ENCODE measurements around the gene CTNNA2.

CTNNA2 gene

DNA sequence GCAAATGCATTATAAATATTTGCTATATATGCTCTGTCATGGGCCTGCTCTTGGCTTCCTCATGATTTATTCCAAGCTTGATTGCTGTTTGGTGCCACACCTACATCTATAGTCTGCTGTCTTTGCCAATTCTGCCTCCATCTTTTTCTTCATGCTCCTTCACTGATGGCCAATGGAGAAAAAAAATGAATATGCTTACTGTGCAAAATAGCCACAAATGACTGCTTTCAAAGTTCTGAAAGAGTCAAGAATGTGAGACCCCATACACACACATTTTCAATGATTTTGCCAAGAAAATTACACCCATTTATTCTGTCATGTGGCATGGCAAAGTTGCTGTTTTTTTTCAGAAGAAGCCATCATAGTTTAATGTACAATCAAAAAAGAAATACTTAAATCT lies 1097.3 kb downstream of the CTNNA2 start:
- H3K36me3 ChIP-seq (ENCODE audit: control insufficient read depth, insufficient read depth, low read length), result no peaks in the 10 kb centered on the region
- H3K4me3 ChIP-seq (ENCODE audit: low read depth, low read length), result no peak overlapping the region
- no peaks in the 10 kb centered on the region for H3K4me1 ChIP-seq (ENCODE audit: control insufficient read depth, insufficient read depth, low read length)
- no peaks in the 10 kb centered on the region for H3K9me3 ChIP-seq (ENCODE audit: control insufficient read depth, insufficient read depth, low read length)
- no peak overlapping the region for H3K9ac ChIP-seq (ENCODE audit: low read depth, low read length)
- H3K27me3 ChIP-seq (ENCODE audit: control insufficient read depth, insufficient read depth, low read length), result no peaks in the 10 kb centered on the region

DNA sequence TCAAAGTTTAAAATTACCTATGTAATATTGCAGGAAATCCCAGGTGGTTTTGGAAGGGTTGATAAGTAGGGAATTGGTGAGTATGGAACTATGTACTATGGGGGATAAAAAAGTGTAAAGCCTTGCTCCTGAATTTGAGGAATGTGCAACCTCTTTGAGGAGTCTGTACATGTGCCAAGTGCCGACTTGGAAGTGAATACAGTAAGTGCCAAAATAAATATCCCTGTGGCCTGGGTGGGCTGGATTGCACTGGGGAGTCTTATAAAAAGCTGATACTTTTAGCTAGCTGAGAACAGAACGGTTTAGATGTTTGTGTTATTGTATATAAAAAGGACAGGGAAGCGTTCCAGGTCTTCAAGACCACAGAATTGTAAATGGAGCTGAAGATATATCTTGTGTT lies 1108.8 kb downstream of the CTNNA2 start:
- Histone ChIP-seq H3K4me1 (ENCODE audit: control insufficient read depth, insufficient read depth, low read length) (no peaks in the 10 kb centered on the region), H3K9me3 (ENCODE audit: control insufficient read depth, insufficient read depth, low read length) (no peaks in the 10 kb centered on the region), H3K27me3 (ENCODE audit: control insufficient read depth, insufficient read depth, low read length) (no peaks in the 10 kb centered on the region), H3K36me3 (ENCODE audit: control insufficient read depth, insufficient read depth, low read length) (no peaks in the 10 kb centered on the region), H3K4me3 (ENCODE audit: low read depth, low read length) (no peak overlapping the region), H3K9ac (ENCODE audit: low read depth, low read length) (no peak overlapping the region)

- Histone ChIP-seq H3K9me3 (ENCODE audit: control insufficient read depth, insufficient read depth, low read length) (no peaks in the 10 kb centered on the region), H3K4me3 (ENCODE audit: low read depth, low read length) (no peak overlapping the region), H3K9ac (ENCODE audit: low read depth, low read length) (no peak overlapping the region)
Observed at GRCh38 chr2:80624062-80624461, 1111.2 kb downstream of the CTNNA2 start.

GRCh38 chr2:80634590-80634989 lies 1121.7 kb downstream of the CTNNA2 start:
- H3K27me3 ChIP-seq (ENCODE audit: control insufficient read depth, insufficient read depth, low read length), result no peaks in the 10 kb centered on the region
- no peak overlapping the region for H3K9ac ChIP-seq (ENCODE audit: low read depth, low read length)
- H3K9me3 ChIP-seq (ENCODE audit: control insufficient read depth, insufficient read depth, low read length), result no peaks in the 10 kb centered on the region
- H3K4me1 ChIP-seq (ENCODE audit: control insufficient read depth, insufficient read depth, low read length), result no peaks in the 10 kb centered on the region
- no peak overlapping the region for H3K4me3 ChIP-seq (ENCODE audit: low read depth, low read length)
- no peaks in the 10 kb centered on the region for H3K36me3 ChIP-seq (ENCODE audit: control insufficient read depth, insufficient read depth, low read length)

More at GRCh38 chr2:80624062-80624461, 1111.2 kb downstream of the CTNNA2 start:
- no peaks in the 10 kb centered on the region for H3K27me3 ChIP-seq (ENCODE audit: control insufficient read depth, insufficient read depth, low read length)
- no peaks in the 10 kb centered on the region for H3K36me3 ChIP-seq (ENCODE audit: control insufficient read depth, insufficient read depth, low read length)
- H3K4me1 ChIP-seq (ENCODE audit: control insufficient read depth, insufficient read depth, low read length), result no peaks in the 10 kb centered on the region

- no peaks in the 10 kb centered on the region for H3K9me3 ChIP-seq (ENCODE audit: control insufficient read depth, insufficient read depth, low read length)
- H3K36me3 ChIP-seq (ENCODE audit: control insufficient read depth, insufficient read depth, low read length), result no peaks in the 10 kb centered on the region
- no peaks in the 10 kb centered on the region for H3K4me1 ChIP-seq (ENCODE audit: control insufficient read depth, insufficient read depth, low read length)
- H3K27me3 ChIP-seq (ENCODE audit: control insufficient read depth, insufficient read depth, low read length), result no peaks in the 10 kb centered on the region
- no peak overlapping the region for H3K4me3 ChIP-seq (ENCODE audit: low read depth, low read length)
- H3K9ac ChIP-seq (ENCODE audit: low read depth, low read length), result no peak overlapping the region
Observed at GRCh38 chr2:80638783-80639182, 1125.9 kb downstream of the CTNNA2 start.

- no peak overlapping the region for H3K4me3 ChIP-seq (ENCODE audit: low read depth, low read length)
- H3K9me3 ChIP-seq (ENCODE audit: control insufficient read depth, insufficient read depth, low read length), result no peaks in the 10 kb centered on the region
- H3K4me1 ChIP-seq (ENCODE audit: control insufficient read depth, insufficient read depth, low read length), result no peaks in the 10 kb centered on the region
- no peaks in the 10 kb centered on the region for H3K27me3 ChIP-seq (ENCODE audit: control insufficient read depth, insufficient read depth, low read length)
- no peak overlapping the region for H3K9ac ChIP-seq (ENCODE audit: low read depth, low read length)
- H3K36me3 ChIP-seq (ENCODE audit: control insufficient read depth, insufficient read depth, low read length), result no peaks in the 10 kb centered on the region
Observed at GRCh38 chr2:80642465-80642864, 1129.6 kb downstream of the CTNNA2 start.

DNA sequence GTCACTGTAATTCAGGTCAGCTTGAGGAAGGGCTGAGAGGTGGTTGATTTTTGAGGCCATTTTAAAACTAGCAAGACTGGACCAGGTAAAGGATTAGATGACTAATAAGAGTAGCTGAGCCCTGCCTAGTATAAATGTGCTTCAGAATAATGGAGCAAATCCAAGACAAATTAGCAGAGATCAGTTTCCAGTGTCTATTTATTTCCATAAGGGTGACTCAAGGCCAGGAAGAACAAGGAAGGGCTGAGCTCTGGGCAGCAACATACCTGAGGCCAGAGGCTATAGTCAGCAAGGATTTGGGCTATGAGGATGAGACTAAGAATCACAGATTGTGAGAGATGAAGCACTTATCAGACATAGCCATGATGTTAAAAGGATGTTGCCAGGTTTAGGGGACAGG lies 1130.7 kb downstream of the CTNNA2 start:
- no peaks in the 10 kb centered on the region for H3K9me3 ChIP-seq (ENCODE audit: control insufficient read depth, insufficient read depth, low read length)
- H3K27me3 ChIP-seq (ENCODE audit: control insufficient read depth, insufficient read depth, low read length), result no peaks in the 10 kb centered on the region
- no peaks in the 10 kb centered on the region for H3K36me3 ChIP-seq (ENCODE audit: control insufficient read depth, insufficient read depth, low read length)
- no peak overlapping the region for H3K9ac ChIP-seq (ENCODE audit: low read depth, low read length)
- H3K4me1 ChIP-seq (ENCODE audit: control insufficient read depth, insufficient read depth, low read length), result no peaks in the 10 kb centered on the region
- no peak overlapping the region for H3K4me3 ChIP-seq (ENCODE audit: low read depth, low read length)

GRCh38 chr2:80651435-80651834 lies 1138.6 kb downstream of the CTNNA2 start:
- H3K9ac ChIP-seq (ENCODE audit: low read depth, low read length), result no peak overlapping the region
- no peaks in the 10 kb centered on the region for H3K27me3 ChIP-seq (ENCODE audit: control insufficient read depth, insufficient read depth, low read length)
- no peak overlapping the region for H3K4me3 ChIP-seq (ENCODE audit: low read depth, low read length)
- H3K9me3 ChIP-seq (ENCODE audit: control insufficient read depth, insufficient read depth, low read length), result no peaks in the 10 kb centered on the region
- H3K4me1 ChIP-seq (ENCODE audit: control insufficient read depth, insufficient read depth, low read length), result no peaks in the 10 kb centered on the region
- no peaks in the 10 kb centered on the region for H3K36me3 ChIP-seq (ENCODE audit: control insufficient read depth, insufficient read depth, low read length)

GRCh38 chr2:80655265-80655664 lies 1142.4 kb downstream of the CTNNA2 start:
- H3K9me3 ChIP-seq (ENCODE audit: control insufficient read depth, insufficient read depth, low read length), result no peaks in the 10 kb centered on the region
- no peaks in the 10 kb centered on the region for H3K36me3 ChIP-seq (ENCODE audit: control insufficient read depth, insufficient read depth, low read length)
- no peaks in the 10 kb centered on the region for H3K27me3 ChIP-seq (ENCODE audit: control insufficient read depth, insufficient read depth, low read length)
- no peak overlapping the region for H3K4me3 ChIP-seq (ENCODE audit: low read depth, low read length)
- H3K9ac ChIP-seq (ENCODE audit: low read depth, low read length), result no peak overlapping the region
- H3K4me1 ChIP-seq (ENCODE audit: control insufficient read depth, insufficient read depth, low read length), result no peaks in the 10 kb centered on the region

DNA sequence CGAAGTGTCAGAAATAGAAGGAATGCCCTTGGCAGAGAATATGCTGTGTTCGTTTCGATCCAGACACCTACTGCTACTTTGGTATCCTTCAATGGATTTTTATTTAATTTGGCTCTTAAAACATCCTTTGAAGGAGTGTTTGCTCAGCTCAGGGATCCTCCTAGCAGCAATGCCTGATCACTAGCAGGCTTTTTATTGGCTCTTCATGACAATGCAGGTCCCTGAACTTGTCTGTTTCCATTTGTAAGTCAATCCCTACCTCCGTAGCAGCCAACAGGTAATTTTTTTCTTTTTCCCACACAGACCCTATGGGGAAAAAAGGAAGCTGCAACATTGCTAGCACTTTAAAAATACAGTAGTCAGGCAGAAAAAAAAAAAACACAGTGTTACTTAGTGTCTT lies 1157.9 kb downstream of the CTNNA2 start:
- Histone ChIP-seq H3K27me3 (ENCODE audit: control insufficient read depth, insufficient read depth, low read length) (no peaks in the 10 kb centered on the region), H3K36me3 (ENCODE audit: control insufficient read depth, insufficient read depth, low read length) (no peaks in the 10 kb centered on the region), H3K4me3 (ENCODE audit: low read depth, low read length) (no peak overlapping the region), H3K9me3 (ENCODE audit: control insufficient read depth, insufficient read depth, low read length) (no peaks in the 10 kb centered on the region), H3K4me1 (ENCODE audit: control insufficient read depth, insufficient read depth, low read length) (no peaks in the 10 kb centered on the region), H3K9ac (ENCODE audit: low read depth, low read length) (no peak overlapping the region)

DNA sequence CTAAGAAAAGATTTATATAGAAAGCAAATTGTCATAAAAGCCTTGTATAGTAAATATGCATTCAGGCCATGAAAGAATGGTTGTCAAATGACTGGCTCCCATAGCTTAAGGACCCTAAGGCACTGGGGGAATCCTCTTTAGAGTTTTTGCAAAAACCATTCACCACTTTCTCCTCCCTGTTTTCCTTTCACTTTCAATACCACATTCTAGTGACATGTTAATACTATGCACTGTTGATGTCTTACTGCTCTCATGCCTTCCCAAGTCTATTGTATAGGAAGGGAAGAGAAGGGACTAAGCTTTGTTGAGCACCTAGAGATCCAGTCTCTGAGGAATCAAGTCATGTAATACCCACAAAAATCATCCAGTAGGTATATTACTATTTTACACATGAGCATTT lies 1174.7 kb downstream of the CTNNA2 start:
- Histone ChIP-seq H3K27me3 (ENCODE audit: control insufficient read depth, insufficient read depth, low read length) (no peaks in the 10 kb centered on the region), H3K9me3 (ENCODE audit: control insufficient read depth, insufficient read depth, low read length) (no peaks in the 10 kb centered on the region), H3K4me3 (ENCODE audit: low read depth, low read length) (no peak overlapping the region), H3K9ac (ENCODE audit: low read depth, low read length) (no peak overlapping the region), H3K36me3 (ENCODE audit: control insufficient read depth, insufficient read depth, low read length) (no peaks in the 10 kb centered on the region), H3K4me1 (ENCODE audit: control insufficient read depth, insufficient read depth, low read length) (no peaks in the 10 kb centered on the region)

- Histone ChIP-seq H3K9me3 (ENCODE audit: control insufficient read depth, insufficient read depth, low read length) (no peaks in the 10 kb centered on the region), H3K36me3 (ENCODE audit: control insufficient read depth, insufficient read depth, low read length) (no peaks in the 10 kb centered on the region), H3K4me1 (ENCODE audit: control insufficient read depth, insufficient read depth, low read length) (no peaks in the 10 kb centered on the region), H3K4me3 (ENCODE audit: low read depth, low read length) (no peak overlapping the region), H3K27me3 (ENCODE audit: control insufficient read depth, insufficient read depth, low read length) (no peaks in the 10 kb centered on the region), H3K9ac (ENCODE audit: low read depth, low read length) (no peak overlapping the region)
Observed at GRCh38 chr2:80689106-80689505, 1176.3 kb downstream of the CTNNA2 start.
